Measurements from ENCODE around the gene TMCO5A. TPM values are rescaled to one million over a fixed set of nuclear protein-coding genes. Genes with fewer than 3 reads are reported as not detected.
"Not testable (repeated sequence)": the region's sequence is repeated elsewhere in the genome, so short reads cannot be mapped to it uniquely, and the experiment has no call there.

The TMCO5A gene
- total RNA-seq, 1 experiment from 2014 or later: not detected

DNA sequence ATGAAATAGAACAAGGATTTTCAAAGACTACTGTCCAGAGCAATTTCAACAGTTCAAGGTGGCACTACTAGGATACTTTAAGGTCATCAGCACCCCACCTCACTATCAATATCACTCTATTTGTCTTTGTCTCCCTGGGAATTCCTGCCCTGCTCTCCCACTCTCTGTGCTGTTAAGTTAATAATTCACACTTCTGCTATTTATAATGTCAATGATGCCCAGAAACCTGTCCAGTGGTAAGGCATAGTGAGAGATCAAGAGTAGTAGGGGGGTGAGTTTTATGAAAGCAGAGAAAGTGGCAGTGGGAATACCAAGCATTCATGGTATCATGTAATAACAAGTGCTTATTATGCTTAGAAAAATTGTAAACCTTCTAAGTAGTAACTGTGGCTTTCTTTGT lies 7.3 kb downstream of the TMCO5A start:
- Histone ChIP-seq H3K27me3 (ENCODE audit: control insufficient read depth, insufficient read depth, low read length) (no peaks in the 10 kb centered on the region), H3K36me3 (ENCODE audit: control insufficient read depth, insufficient read depth, low read length) (no peaks in the 10 kb centered on the region), H3K27ac (ENCODE audit: low read length) (no peak overlapping the region), H3K9me3 (ENCODE audit: control insufficient read depth, insufficient read depth, low read depth, low read length) (no peaks in the 10 kb centered on the region), H3K4me1 (ENCODE audit: control insufficient read depth, insufficient read depth, low read length) (no peaks in the 10 kb centered on the region), H3K4me3 (ENCODE audit: low read depth in 2 of 2, low read length in 2 of 2) (no peak overlapping the region)
- no peak for ATAC-seq
- DNase-seq (ENCODE audit: low read depth, low spot score): no peak
- BruUV-seq (replicated peaks): no TSS peak
- in situ Hi-C loops (cut with HindIII; ENCODE audit: low pct_unique_long_range_greater_than_20kb, low sequenced_read_pairs): no loop called here
- ChIA-PET POLR2A (no interaction called here), CTCF (no interaction called here)
- intact Hi-C loops (cut with micrococcal nuclease; ENCODE audit: unreplicated experiment): no loop called here
- TF ChIP-seq POLR2AphosphoS5 (IDR thresholded peaks at IDR 0.05; ENCODE audit: low read depth, low read length) (no peak), TCF7L2 (IDR thresholded peaks at IDR 0.05; ENCODE audit: low read depth, low read length) (no peak), SIN3A (IDR thresholded peaks at IDR 0.05; ENCODE audit: borderline replicate concordance, insufficient read depth, low read depth, low read length) (no peak), REST (IDR thresholded peaks at IDR 0.05; ENCODE audit: insufficient read depth in 1 of 2, low read depth in 2 of 2, low read length in 1 of 2) (no peak)
- TF ChIP-seq, protein P1, sequence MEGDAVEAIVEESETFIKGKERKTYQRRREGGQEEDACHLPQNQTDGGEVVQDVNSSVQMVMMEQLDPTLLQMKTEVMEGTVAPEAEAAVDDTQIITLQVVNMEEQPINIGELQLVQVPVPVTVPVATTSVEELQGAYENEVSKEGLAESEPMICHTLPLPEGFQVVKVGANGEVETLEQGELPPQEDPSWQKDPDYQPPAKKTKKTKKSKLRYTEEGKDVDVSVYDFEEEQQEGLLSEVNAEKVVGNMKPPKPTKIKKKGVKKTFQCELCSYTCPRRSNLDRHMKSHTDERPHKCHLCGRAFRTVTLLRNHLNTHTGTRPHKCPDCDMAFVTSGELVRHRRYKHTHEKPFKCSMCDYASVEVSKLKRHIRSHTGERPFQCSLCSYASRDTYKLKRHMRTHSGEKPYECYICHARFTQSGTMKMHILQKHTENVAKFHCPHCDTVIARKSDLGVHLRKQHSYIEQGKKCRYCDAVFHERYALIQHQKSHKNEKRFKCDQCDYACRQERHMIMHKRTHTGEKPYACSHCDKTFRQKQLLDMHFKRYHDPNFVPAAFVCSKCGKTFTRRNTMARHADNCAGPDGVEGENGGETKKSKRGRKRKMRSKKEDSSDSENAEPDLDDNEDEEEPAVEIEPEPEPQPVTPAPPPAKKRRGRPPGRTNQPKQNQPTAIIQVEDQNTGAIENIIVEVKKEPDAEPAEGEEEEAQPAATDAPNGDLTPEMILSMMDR (IDR thresholded peaks at IDR 0.05): no peak

- POLR2A ChIA-PET: no interaction called here
- DNase-seq (ENCODE audit: low read depth, low spot score): no peak
- H3K27me3 ChIP-seq (ENCODE audit: control insufficient read depth, insufficient read depth, low read length): no peaks in the 10 kb centered on the region
- no peaks in the 10 kb centered on the region for H3K4me1 ChIP-seq (ENCODE audit: control insufficient read depth, insufficient read depth, low read length)
- intact Hi-C loops (cut with micrococcal nuclease; ENCODE audit: unreplicated experiment): no loop called here
- no TSS peak for BruUV-seq (replicated peaks)
- H3K36me3 ChIP-seq (ENCODE audit: control insufficient read depth, insufficient read depth, low read length): no peaks in the 10 kb centered on the region
- TF ChIP-seq, protein P1 (IDR thresholded peaks at IDR 0.05): no peak
- TF ChIP-seq TCF7L2 (IDR thresholded peaks at IDR 0.05; ENCODE audit: low read depth, low read length): no peak
- no peak for TF ChIP-seq POLR2AphosphoS5 (IDR thresholded peaks at IDR 0.05; ENCODE audit: low read depth, low read length)
- TF ChIP-seq REST (IDR thresholded peaks at IDR 0.05; ENCODE audit: insufficient read depth in 1 of 2, low read depth in 2 of 2, low read length in 1 of 2): no peak
- no peak for TF ChIP-seq SIN3A (IDR thresholded peaks at IDR 0.05; ENCODE audit: borderline replicate concordance, insufficient read depth, low read depth, low read length)
- no peak overlapping the region for H3K27ac ChIP-seq (ENCODE audit: low read length)
- in situ Hi-C loops (cut with HindIII; ENCODE audit: low pct_unique_long_range_greater_than_20kb, low sequenced_read_pairs): no loop called here
- CTCF ChIA-PET: no interaction called here
- peaks cover 5% of the 10 kb centered on the region; the same call in 1 of the 2 replicates for H3K9me3 ChIP-seq (ENCODE audit: control insufficient read depth, insufficient read depth, low read depth, low read length)
- ATAC-seq: no peak
- no peak overlapping the region for H3K4me3 ChIP-seq (ENCODE audit: low read depth in 2 of 2, low read length in 2 of 2)
Measured at GRCh38 chr15:37951999-37952398, 17.6 kb downstream of the TMCO5A start.

DNA sequence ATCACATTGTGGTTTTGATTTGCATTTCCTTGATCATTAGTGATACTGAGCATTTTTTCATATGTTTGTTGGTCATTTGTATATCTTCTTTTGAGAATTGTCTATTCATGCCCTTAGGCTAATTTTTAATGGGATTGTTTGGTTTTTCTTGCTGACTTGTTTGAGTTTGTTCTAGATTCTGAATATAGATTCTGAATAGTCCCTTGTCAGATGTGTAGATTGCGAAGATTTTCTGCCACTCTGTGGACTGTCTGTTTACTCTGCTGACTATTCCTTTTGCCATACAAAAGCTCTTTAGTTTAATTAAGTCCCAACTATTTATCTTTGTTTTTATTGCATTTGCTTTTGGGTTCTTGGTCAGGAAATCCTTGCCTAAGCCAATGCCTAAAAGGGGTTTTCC lies 26.3 kb downstream of the TMCO5A start:
- in situ Hi-C loops (cut with HindIII; ENCODE audit: low pct_unique_long_range_greater_than_20kb, low sequenced_read_pairs); ATAC-seq; H3K27ac ChIP-seq (ENCODE audit: low read length); BruUV-seq (replicated peaks); H3K9me3 ChIP-seq (ENCODE audit: control insufficient read depth, insufficient read depth, low read depth, low read length); H3K36me3 ChIP-seq (ENCODE audit: control insufficient read depth, insufficient read depth, low read length); CTCF ChIA-PET; POLR2A ChIA-PET; H3K4me1 ChIP-seq (ENCODE audit: control insufficient read depth, insufficient read depth, low read length); DNase-seq (ENCODE audit: low read depth, low spot score); H3K4me3 ChIP-seq (ENCODE audit: low read depth in 2 of 2, low read length in 2 of 2); H3K27me3 ChIP-seq (ENCODE audit: control insufficient read depth, insufficient read depth, low read length); intact Hi-C loops (cut with micrococcal nuclease; ENCODE audit: unreplicated experiment): not testable (repeated sequence)

Data from Panc1 (cell line).